GM12878 (cell line): ENCODE results near the gene TRAPPC11. TPM values are rescaled to one million over a fixed set of nuclear protein-coding genes. Genes with fewer than 3 reads are reported as not detected.

Source experiments
- ATF2 ChIP-seq: IDR thresholded peaks from 2 replicates; pipeline ENCODE4 v1.6.1; 2012; ENCODE audit warnings: low read length, inconsistent platforms
- BCL3 ChIP-seq: IDR thresholded peaks from 2 replicates; pipeline ENCODE4 v1.6.1; 2011; ENCODE audit warnings: borderline replicate concordance, low read depth, mild to moderate bottlenecking, moderate library complexity, low read length; ENCODE audit not compliant: insufficient read depth, poor library complexity, severe bottlenecking
- BHLHE40 ChIP-seq, 2 experiments: fragments of 450-650 bp in 1 of 2; IDR thresholded peaks; 2 replicates each; pipeline ENCODE4 v1.6.1; 2011 to 2017; ENCODE audit warnings: low read depth in 2 of 2, borderline replicate concordance in 1 of 2, improper control_type of control experiment in 1 of 2, low read length in 1 of 2, mild to moderate bottlenecking in 1 of 2
- BRCA1 ChIP-seq: IDR thresholded peaks from 2 replicates; pipeline ENCODE4 v1.6.1; 2011; ENCODE audit warnings: low read depth, low read length, improper control_type of control experiment
- CHD2 ChIP-seq: IDR thresholded peaks from 2 replicates; pipeline ENCODE4 v1.6.1; 2011; ENCODE audit warnings: low read depth, low read length, improper control_type of control experiment, borderline replicate concordance
- EED ChIP-seq: sonication (generic); IDR thresholded peaks from 2 replicates; pipeline ENCODE4 v1.6.1; 2016; ENCODE audit warnings: antibody characterized with exemption, low read depth
- ESRRA ChIP-seq: IDR thresholded peaks from 2 replicates; pipeline ENCODE4 v1.6.1; 2012; ENCODE audit warnings: mild to moderate bottlenecking, low read length, improper control_type of control experiment
- EZH2 ChIP-seq: IDR thresholded peaks from 2 replicates; pipeline ENCODE4 v1.6.1; 2012; ENCODE audit warnings: low read depth, mild to moderate bottlenecking, control low read depth, inconsistent platforms, low read length, borderline replicate concordance; ENCODE audit not compliant: control insufficient read depth
- FOS ChIP-seq: IDR thresholded peaks from 3 replicates; pipeline ENCODE4 v1.6.1; 2011; ENCODE audit warnings: borderline replicate concordance; ENCODE audit not compliant: insufficient read length; ENCODE audit errors: extremely low read depth
- GABPA ChIP-seq: IDR thresholded peaks from 2 replicates; pipeline ENCODE4 v1.6.1; 2014; ENCODE audit warnings: antibody characterized with exemption, low read depth, mild to moderate bottlenecking, inconsistent platforms
- HDAC6 ChIP-seq: fragments of 200-600 bp; sonication (generic); IDR thresholded peaks from one replicate; pipeline ENCODE4 v1.8.0; 2017; ENCODE audit warnings: antibody characterized with exemption; ENCODE audit not compliant: unreplicated experiment
- IKZF1 ChIP-seq: fragments of 450-650 bp; conservative IDR thresholded peaks from 2 replicates; pipeline ENCODE4 v1.6.1; 2017; ENCODE audit warnings: antibody characterized with exemption, mild to moderate bottlenecking
- IRF5 ChIP-seq: fragments of 450-650 bp; IDR thresholded peaks from 2 replicates; pipeline ENCODE4 v1.6.1; 2017; ENCODE audit warnings: borderline replicate concordance
- JUNB ChIP-seq: IDR thresholded peaks from 2 replicates; pipeline ENCODE4 v1.6.1; 2016; ENCODE audit warnings: antibody characterized with exemption, mild to moderate bottlenecking
- KDM1A ChIP-seq: fragments of 200-600 bp; sonication (generic); IDR thresholded peaks from 2 replicates; pipeline ENCODE4 v1.6.1; 2016; ENCODE audit warnings: borderline replicate concordance
- LARP7 ChIP-seq: fragments of 450-650 bp; IDR thresholded peaks from 2 replicates; pipeline ENCODE4 v1.6.1; 2017; ENCODE audit warnings: mild to moderate bottlenecking
- MEF2B ChIP-seq: fragments of 450-650 bp; IDR thresholded peaks from 2 replicates; pipeline ENCODE4 v1.6.1; 2018; ENCODE audit warnings: mild to moderate bottlenecking, moderate library complexity; ENCODE audit not compliant: partially characterized antibody, poor library complexity, severe bottlenecking
- MXI1 ChIP-seq: fragments of 150-350 bp; IDR thresholded peaks from 2 replicates; pipeline ENCODE4 v1.6.1; 2011; ENCODE audit warnings: low read depth, mild to moderate bottlenecking, inconsistent platforms, low read length, improper control_type of control experiment
- NR2F1 ChIP-seq: fragments of 450-650 bp; conservative IDR thresholded peaks from 2 replicates; pipeline ENCODE4 v1.6.1; 2017; ENCODE audit warnings: mild to moderate bottlenecking
- POLR2AphosphoS5 ChIP-seq: IDR thresholded peaks from 2 replicates; pipeline ENCODE4 v1.6.1; 2011; ENCODE audit warnings: mild to moderate bottlenecking, low read length, inconsistent platforms
- POU2F2 ChIP-seq: IDR thresholded peaks from 3 replicates; pipeline ENCODE4 v1.6.1; 2011; ENCODE audit warnings: low read depth, mild to moderate bottlenecking, low read length, borderline replicate concordance
- RAD51 ChIP-seq: fragments of 450-650 bp; IDR thresholded peaks from 2 replicates; pipeline ENCODE4 v1.6.1; 2016; ENCODE audit warnings: moderate library complexity, mild to moderate bottlenecking, inconsistent platforms
- RBBP5 ChIP-seq: fragments of 200-600 bp; sonication (generic); conservative IDR thresholded peaks from 2 replicates; pipeline ENCODE4 v1.6.1; 2016
- SMC3 ChIP-seq: IDR thresholded peaks from 2 replicates; pipeline ENCODE4 v1.6.1; 2011; ENCODE audit warnings: low read length, improper control_type of control experiment, borderline replicate concordance
- SRF ChIP-seq, 2 experiments: IDR thresholded peaks; 2 replicates each; pipeline ENCODE4 v1.6.1; 2011; ENCODE audit warnings: low read depth in 2 of 2, low read length in 2 of 2, mild to moderate bottlenecking in 1 of 2, moderate library complexity in 1 of 2
- STAT1 ChIP-seq: fragments of 450-650 bp; conservative IDR thresholded peaks from 2 replicates; pipeline ENCODE4 v1.6.1; 2014; ENCODE audit warnings: antibody characterized with exemption, mild to moderate bottlenecking
- STAT3 ChIP-seq: IDR thresholded peaks from 2 replicates; pipeline ENCODE4 v1.6.1; 2011; ENCODE audit warnings: low read depth, low read length, improper control_type of control experiment
- ZNF217 ChIP-seq: fragments of 450-650 bp; IDR thresholded peaks from 2 replicates; pipeline ENCODE4 v1.6.1; 2017; ENCODE audit warnings: antibody characterized with exemption, mild to moderate bottlenecking
- ZNF274 ChIP-seq: IDR thresholded peaks from one replicate; pipeline ENCODE4 v1.8.0; 2011; ENCODE audit not compliant: insufficient read length, insufficient read depth
- polyA plus RNA-seq, 11 experiments: library from polyadenylated mRNA; depleted of rRNA in 4 of 11; unstranded in 6 of 11; stranded (reverse) in 5 of 11; fragments of >200 nt; fragmentation: Nextera tagmentation in 4 of 11; fragmentation: Illumina TruSeq in 1 of 11; extraction: Ambion mirVana in 4 of 11; extraction: Trizol in 1 of 11; gene quantifications; 1 replicate in 1 of 11; 2 replicates in 10 of 11; pipeline versions ENCODE4 v1.2.1 to v1.2.3, GENCODE V29; 2011 to 2016; ENCODE audit warnings: inconsistent platforms in 2 of 11, missing spikeins in 2 of 11, low read depth in 1 of 11
- total RNA-seq, 4 experiments: library from RNA; depleted of rRNA in 3 of 4; stranded (reverse); fragments of >200 nt in 3 of 4; fragmentation: Illumina TruSeq in 1 of 4; extraction: Trizol in 1 of 4; gene quantifications; 2 replicates each; pipeline versions ENCODE4 v1.2.1 to v1.2.3, GENCODE V29; 2013 to 2021

Gene TRAPPC11
- total and polyA plus RNA-seq, 10 of the 15 experiments (the other 5 are each of a cell fraction or from before 2014, with no cell fraction given): 7.3 to 40.5 (median 22.3) TPM

- peak; percentile 89 for TF ChIP-seq GABPA
- no peak for TF ChIP-seq KDM1A
- TF ChIP-seq BHLHE40 (IDR thresholded peaks at IDR 0.05; ENCODE audit: borderline replicate concordance in 1 of 2, low read depth in 2 of 2, low read length in 1 of 2): 0 out of 4 replicates have a peak, but pooled peaks of 1 of the 2 experiments have one; percentile 1
- TF ChIP-seq ESRRA: no peak
- TF ChIP-seq ATF2: no peak
- TF ChIP-seq NR2F1: no peak
- TF ChIP-seq POU2F2: no peak
- TF ChIP-seq MEF2B: peak; percentile 23
- no peak for TF ChIP-seq MXI1
- no peak for TF ChIP-seq ZNF274
- TF ChIP-seq JUNB: no peak
- TF ChIP-seq SMC3: no peak
- TF ChIP-seq EZH2: no peak
- TF ChIP-seq BRCA1: no peak
- TF ChIP-seq STAT1: no peak
- no peak for TF ChIP-seq HDAC6
- no peak for TF ChIP-seq RAD51
- TF ChIP-seq LARP7: peak; percentile 50; the same call in 1 of the 2 replicates
- peak; percentile 26 for TF ChIP-seq FOS
- TF ChIP-seq POLR2AphosphoS5: peak; percentile 75
- no peak for TF ChIP-seq RBBP5
- no peak for TF ChIP-seq ZNF217
- TF ChIP-seq IKZF1: peak; percentile 87
- peak; percentile 91 for TF ChIP-seq CHD2
- TF ChIP-seq IRF5: no peak
- TF ChIP-seq STAT3: no peak
- no peak for TF ChIP-seq SRF (IDR thresholded peaks at IDR 0.05; ENCODE audit: low read depth in 2 of 2, low read length in 2 of 2)
- no peak for TF ChIP-seq BCL3
- TF ChIP-seq EED: no peak
Observed at GRCh38 chr4:183659029-183659871, at the start of gene TRAPPC11, which contains the start of gene RWDD4 (continued).
